Measurements from ENCODE around the gene PXT1. TPM values are rescaled to one million over a fixed set of nuclear protein-coding genes. Genes with fewer than 3 reads are reported as not detected.
"Not testable (repeated sequence)": the region's sequence is repeated elsewhere in the genome, so short reads cannot be mapped to it uniquely, and the experiment has no call there.

PXT1 gene
- total and polyA plus RNA-seq, 8 donors = not detected

DNA sequence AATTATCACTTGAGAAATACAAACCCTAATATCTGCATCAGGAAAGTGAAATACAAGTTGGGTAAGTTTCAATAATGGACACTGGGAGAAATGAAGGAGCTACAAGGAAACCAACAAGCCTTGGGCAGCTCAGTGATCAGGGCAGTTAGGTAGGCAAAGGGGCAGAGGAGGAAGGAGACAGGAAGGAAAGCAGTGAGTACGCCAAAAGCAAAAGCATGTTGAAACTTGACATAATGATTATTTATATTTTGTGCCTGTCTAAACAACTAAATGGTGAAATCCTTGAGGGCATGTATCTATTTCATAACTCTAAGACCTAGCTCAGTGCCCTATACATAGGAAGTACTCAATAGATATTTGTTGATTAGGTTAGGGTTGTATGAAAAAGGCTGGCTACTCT lies 23.3 kb downstream of the PXT1 start:
- no peaks in the 10 kb centered on the region for H3K36me3 ChIP-seq
- no peak overlapping the region for H3K27ac ChIP-seq
- DNase-seq = no peak
- TF ChIP-seq POLR2AphosphoS5 (IDR thresholded peaks at IDR 0.05) = no peak
- TF ChIP-seq EP300 (IDR thresholded peaks at IDR 0.05) = no peak
- TF ChIP-seq, protein P1, sequence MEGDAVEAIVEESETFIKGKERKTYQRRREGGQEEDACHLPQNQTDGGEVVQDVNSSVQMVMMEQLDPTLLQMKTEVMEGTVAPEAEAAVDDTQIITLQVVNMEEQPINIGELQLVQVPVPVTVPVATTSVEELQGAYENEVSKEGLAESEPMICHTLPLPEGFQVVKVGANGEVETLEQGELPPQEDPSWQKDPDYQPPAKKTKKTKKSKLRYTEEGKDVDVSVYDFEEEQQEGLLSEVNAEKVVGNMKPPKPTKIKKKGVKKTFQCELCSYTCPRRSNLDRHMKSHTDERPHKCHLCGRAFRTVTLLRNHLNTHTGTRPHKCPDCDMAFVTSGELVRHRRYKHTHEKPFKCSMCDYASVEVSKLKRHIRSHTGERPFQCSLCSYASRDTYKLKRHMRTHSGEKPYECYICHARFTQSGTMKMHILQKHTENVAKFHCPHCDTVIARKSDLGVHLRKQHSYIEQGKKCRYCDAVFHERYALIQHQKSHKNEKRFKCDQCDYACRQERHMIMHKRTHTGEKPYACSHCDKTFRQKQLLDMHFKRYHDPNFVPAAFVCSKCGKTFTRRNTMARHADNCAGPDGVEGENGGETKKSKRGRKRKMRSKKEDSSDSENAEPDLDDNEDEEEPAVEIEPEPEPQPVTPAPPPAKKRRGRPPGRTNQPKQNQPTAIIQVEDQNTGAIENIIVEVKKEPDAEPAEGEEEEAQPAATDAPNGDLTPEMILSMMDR (IDR thresholded peaks at IDR 0.05) = no peak
- no peak for TF ChIP-seq POLR2A (IDR thresholded peaks at IDR 0.05)
- H3K4me3 ChIP-seq = no peak overlapping the region
- H3K9me3 ChIP-seq = no peaks in the 10 kb centered on the region
- intact Hi-C loops (cut with DNase I; ENCODE audit: low total_unique reads) = no loop called here
- peaks cover 5 to 16% (median 11%) of the 10 kb centered on the region in 4 donors for H3K4me1 ChIP-seq
- 54 to 86% (median 68%) methylated on average over 1 of the region's 1 CpG for WGBS, 5 donors
- H3K27me3 ChIP-seq = no peaks in the 10 kb centered on the region

GRCh38 chr6:36418558-36418957 lies 24.1 kb downstream of the PXT1 start:
- Histone ChIP-seq H3K4me1 (peaks cover 5 to 9% (median 8%) of the 10 kb centered on the region in 4 donors), H3K36me3 (no peaks in the 10 kb centered on the region), H3K27ac (no peak overlapping the region), H3K4me3 (no peak overlapping the region), H3K27me3 (no peaks in the 10 kb centered on the region), H3K9me3 (peaks cover 0 to 2% (median 0%) of the 10 kb centered on the region in 4 donors)
- TF ChIP-seq, protein P1 (IDR thresholded peaks at IDR 0.05) = no peak
- no peak for TF ChIP-seq POLR2AphosphoS5 (IDR thresholded peaks at IDR 0.05)
- no peak for TF ChIP-seq EP300 (IDR thresholded peaks at IDR 0.05)
- no peak for TF ChIP-seq POLR2A (IDR thresholded peaks at IDR 0.05)
- intact Hi-C loops (cut with DNase I; ENCODE audit: low total_unique reads) = no loop called here
- WGBS, 5 donors = 79 to 93% (median 83%) methylated on average over 3 of the region's 3 CpGs
- DNase-seq = no peak

DNA sequence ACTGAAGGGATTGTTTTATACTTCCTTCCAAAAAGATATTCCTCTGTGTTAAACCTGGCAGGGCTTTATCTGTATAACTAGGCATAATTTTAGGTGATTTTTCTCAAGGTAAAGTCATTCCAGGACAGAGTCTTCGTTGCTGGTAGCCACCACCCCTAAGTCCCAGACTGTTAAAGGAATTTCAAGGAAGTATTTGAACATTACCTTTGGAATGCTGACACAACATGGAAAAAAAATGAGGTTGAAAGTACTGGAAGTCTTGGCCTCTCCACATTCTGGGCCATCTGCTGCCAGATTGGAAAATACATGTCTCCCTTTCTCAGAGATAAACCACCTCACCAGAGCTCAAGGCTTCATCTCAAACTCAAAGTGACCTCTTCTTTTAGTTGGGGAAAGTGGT lies 28.2 kb downstream of the PXT1 start:
- WGBS, 5 donors = 15 to 29% (median 27%) methylated on average over 1 of the region's 1 CpG
- H3K36me3 ChIP-seq = no peaks in the 10 kb centered on the region
- H3K27ac ChIP-seq = no peak overlapping the region
- intact Hi-C loops (cut with DNase I; ENCODE audit: low total_unique reads) = no loop called here
- H3K4me3 ChIP-seq = no peak overlapping the region
- H3K27me3 ChIP-seq = no peaks in the 10 kb centered on the region
- TF ChIP-seq, protein P1 (IDR thresholded peaks at IDR 0.05) = no peak
- TF ChIP-seq POLR2AphosphoS5 (IDR thresholded peaks at IDR 0.05) (no peak), EP300 (IDR thresholded peaks at IDR 0.05) (no peak), POLR2A (IDR thresholded peaks at IDR 0.05) (no peak)
- DNase-seq = no peak
- no peaks in the 10 kb centered on the region for H3K4me1 ChIP-seq
- H3K9me3 ChIP-seq = peaks cover 0 to 8% (median 0%) of the 10 kb centered on the region in 4 donors

- Histone ChIP-seq H3K9me3 (peaks cover 0 to 8% (median 0%) of the 10 kb centered on the region in 4 donors), H3K27me3 (no peaks in the 10 kb centered on the region), H3K4me1 (no peaks in the 10 kb centered on the region), H3K27ac (no peak overlapping the region), H3K36me3 (no peaks in the 10 kb centered on the region), H3K4me3 (no peak overlapping the region)
- 90 to 96% (median 92%) methylated on average over 4 of the region's 4 CpGs for WGBS, 5 donors
- intact Hi-C loops (cut with DNase I; ENCODE audit: low total_unique reads) = no loop called here
- DNase-seq = no peak
- TF ChIP-seq POLR2AphosphoS5 (IDR thresholded peaks at IDR 0.05) (no peak), POLR2A (IDR thresholded peaks at IDR 0.05) (no peak), EP300 (IDR thresholded peaks at IDR 0.05) (no peak)
- TF ChIP-seq, protein P1 (IDR thresholded peaks at IDR 0.05) = no peak
These were observed 28.9 kb downstream of the PXT1 start for GRCh38 chr6:36413489-36414480.

GRCh38 chr6:36409718-36410117 lies 32.9 kb downstream of the PXT1 start:
- not testable (repeated sequence) for H3K4me1 ChIP-seq

More at GRCh38 chr6:36409718-36410117, 32.9 kb downstream of the PXT1 start:
- 73 to 89% (median 80%) methylated on average over 5 of the region's 5 CpGs for WGBS, 5 donors
- intact Hi-C loops (cut with DNase I; ENCODE audit: low total_unique reads); H3K27ac ChIP-seq; H3K36me3 ChIP-seq; DNase-seq; H3K4me3 ChIP-seq; H3K9me3 ChIP-seq: not testable (repeated sequence)
- peaks cover 0 to 10% (median 0%) of the 10 kb centered on the region in 3 donors for H3K27me3 ChIP-seq
